HCT116 (cell line): ENCODE data around the gene APOBEC3A. TPM values are rescaled to one million over a fixed set of nuclear protein-coding genes. Genes with fewer than 3 reads are reported as not detected.

Experiments
- ATAC-seq: fragments of 200-7000 bp; cut with Tn5 transposase; 2 replicates; pipeline ENCODE4 v1.9.1; 2020; ENCODE audit warnings: mild to moderate bottlenecking, moderate library complexity
- BruUV-seq: library from RNA; stranded (reverse); fragments of 400-500 nt; replicated peaks from 2 replicates; lab custom pipeline; 2021; lab: Mats Ljungman, UMichigan
- CTCF ChIA-PET: fragments of 300-600 bp; sonication (Branson Sonifier 250); formaldehyde crosslinking; loops from one replicate; lab custom pipeline; 2021; ENCODE audit warnings: antibody characterized with exemption; lab: Charles Lee
- POLR2A ChIA-PET: fragments of 300-600, 350-600 bp; sonication (Branson Sonifier 250); formaldehyde crosslinking; loops from one replicate; lab custom pipeline; 2021; ENCODE audit warnings: antibody characterized with exemption; lab: Charles Lee
- RAD21 ChIA-PET, 2 experiments: fragments of 300-600 bp; sonication (Branson Sonifier 250); formaldehyde crosslinking; loops; one replicate each; lab custom pipeline; 2023; ENCODE audit warnings: low total read pairs in 2 of 2; ENCODE audit not compliant: uncharacterized antibody in 2 of 2, unreplicated experiment in 2 of 2, low non-redundant PET in 1 of 2; lab: Charles Lee
- DNase-seq: peaks from one replicate; pipeline ENCODE4 v3.0.0-alpha.2; 2010; ENCODE audit warnings: low read depth, low spot score
- H2AFZ ChIP-seq: fragments of 200-600 bp; shearing (Covaris generic), sonication (generic); 2 replicates; pipeline ENCODE4 v1.6.1; 2017; ENCODE audit warnings: low read depth, mixed run types, mixed read lengths, antibody characterized with exemption, low read length; ENCODE audit not compliant: poor library complexity, severe bottlenecking
- H3K27ac ChIP-seq: 2 replicates; pipeline ENCODE4 v1.5.1; 2012; ENCODE audit warnings: low read depth, low read length
- H3K27me3 ChIP-seq: fragments of 200-600 bp; sonication (generic); 2 replicates; pipeline ENCODE4 v1.6.1; 2016; ENCODE audit warnings: mixed run types, low read length, mixed read lengths; ENCODE audit not compliant: insufficient read depth
- H3K36me3 ChIP-seq, 2 experiments: fragments of 200-500 bp in 1 of 2; fragments of 200-600 bp in 1 of 2; sonication (Bioruptor generic) in 1 of 2; sonication (generic) in 1 of 2; 2 replicates each; pipeline versions ENCODE4 v1.5.1 to v1.6.1; 2014 to 2016; ENCODE audit warnings: low read length in 2 of 2, inconsistent platforms in 1 of 2, mixed read lengths in 1 of 2, mixed run types in 1 of 2; ENCODE audit not compliant: insufficient read depth in 2 of 2, control insufficient read depth in 1 of 2
- H3K4me1 ChIP-seq, 2 experiments: fragments of 200-600 bp in 1 of 2; sonication (generic) in 1 of 2; 2 replicates each; pipeline versions ENCODE4 v1.5.1 to v1.6.1; 2012 to 2017; ENCODE audit warnings: low read length in 2 of 2, inconsistent platforms in 1 of 2, mild to moderate bottlenecking in 1 of 2, mixed read lengths in 1 of 2, mixed run types in 1 of 2, moderate library complexity in 1 of 2; ENCODE audit not compliant: insufficient read depth in 2 of 2, control insufficient read depth in 1 of 2
- H3K4me2 ChIP-seq: fragments of 200-600 bp; sonication (generic); 2 replicates; pipeline ENCODE4 v1.6.1; 2017; ENCODE audit warnings: mixed run types, low read length, mixed read lengths
- H3K4me3 ChIP-seq, 2 experiments: fragments of 200-600 bp in 1 of 2; sonication (generic) in 1 of 2; replicated peaks in 1 of 2; 2 replicates each; pipeline ENCODE4 v1.5.1; 2011 to 2016; ENCODE audit warnings: low read length in 2 of 2, control low read depth in 1 of 2, low read depth in 1 of 2, mild to moderate bottlenecking in 1 of 2, mixed read lengths in 1 of 2, mixed run types in 1 of 2
- H3K79me2 ChIP-seq: fragments of 200-600 bp; sonication (generic); 2 replicates; pipeline ENCODE4 v1.6.1; 2017; ENCODE audit warnings: mild to moderate bottlenecking, mixed run types, low read length, moderate library complexity, mixed read lengths; ENCODE audit not compliant: insufficient read depth
- H3K9ac ChIP-seq: fragments of 200-600 bp; sonication (generic); 2 replicates; pipeline ENCODE4 v1.6.1; 2016; ENCODE audit warnings: low read length, mixed read lengths
- H3K9me2 ChIP-seq: fragments of 200-600 bp; sonication (generic), shearing (Covaris generic); 2 replicates; pipeline ENCODE4 v1.6.1; 2017; ENCODE audit warnings: mixed run types, mild to moderate bottlenecking, moderate library complexity; ENCODE audit not compliant: insufficient read depth
- H3K9me3 ChIP-seq, 2 experiments: fragments of 200-500 bp in 1 of 2; fragments of 200-600 bp in 1 of 2; sonication (Bioruptor generic) in 1 of 2; sonication (generic) in 1 of 2; 2 replicates each; pipeline ENCODE4 v1.6.1; 2014 to 2017; ENCODE audit warnings: low read length in 2 of 2, mixed read lengths in 2 of 2, inconsistent platforms in 1 of 2, low read depth in 1 of 2, mild to moderate bottlenecking in 1 of 2, mixed run types in 1 of 2, moderate library complexity in 1 of 2; ENCODE audit not compliant: control insufficient read depth in 1 of 2, insufficient read depth in 1 of 2
- H4K20me1 ChIP-seq: fragments of 200-600 bp; sonication (generic), shearing (Covaris generic); 2 replicates; pipeline ENCODE4 v1.6.1; 2017; ENCODE audit warnings: mixed run types, mild to moderate bottlenecking, moderate library complexity; ENCODE audit not compliant: insufficient read depth
- CTCF ChIP-seq, 3 experiments: fragments of 200-600 bp in 1 of 3; sonication (generic) in 1 of 3; IDR thresholded peaks in 2 of 3; conservative IDR thresholded peaks in 1 of 3; 2 replicates each; pipeline ENCODE4 v1.5.1; 2012 to 2017; ENCODE audit warnings: low read depth in 2 of 3, low read length in 2 of 3, antibody characterized with exemption in 1 of 3, borderline replicate concordance in 1 of 3, control low read depth in 1 of 3, mild to moderate bottlenecking in 1 of 3, mixed read lengths in 1 of 3, mixed run types in 1 of 3, moderate library complexity in 1 of 3; ENCODE audit not compliant: insufficient read depth in 1 of 3
- POLR2AphosphoS5 ChIP-seq: IDR thresholded peaks from 2 replicates; pipeline ENCODE4 v1.6.1; 2011; ENCODE audit warnings: mild to moderate bottlenecking, low read depth, low read length, moderate library complexity
- RAD21 ChIP-seq: IDR thresholded peaks from 2 replicates; pipeline ENCODE4 v1.6.1; 2012; ENCODE audit warnings: low read depth, mild to moderate bottlenecking
- SP1 ChIP-seq: IDR thresholded peaks from 2 replicates; pipeline ENCODE4 v1.6.1; 2012; ENCODE audit warnings: low read depth
- YY1 ChIP-seq: IDR thresholded peaks from 2 replicates; pipeline ENCODE4 v1.6.1; 2011; ENCODE audit warnings: low read length, low read depth, moderate library complexity, mild to moderate bottlenecking; ENCODE audit not compliant: insufficient replicate concordance; ENCODE audit errors: extremely low read depth
- ZBTB33 ChIP-seq: IDR thresholded peaks from 2 replicates; pipeline ENCODE4 v1.6.1; 2011; ENCODE audit warnings: mild to moderate bottlenecking, low read length, moderate library complexity; ENCODE audit not compliant: insufficient replicate concordance; ENCODE audit errors: extremely low read depth
- intact Hi-C: fragments of 100-400 bp; cut with micrococcal nuclease; formaldehyde crosslinking; loops from 2 replicates; pipeline ENCODE4 v1.10.0; 2022
- total RNA-seq: library from RNA; stranded (reverse); gene quantifications from one replicate; pipeline ENCODE4 v1.2.1, GENCODE V29; 2021; ENCODE audit not compliant: unreplicated experiment

The APOBEC3A gene
- total RNA-seq, 1 experiment from 2014 or later: not detected

- TF ChIP-seq POLR2AphosphoS5 (no peak), RAD21 (no peak), SP1 (no peak), ZBTB33 (no peak), CTCF (IDR thresholded peaks at IDR 0.05 in 2 of 3, conservative IDR thresholded peaks at IDR 0.05 in 1 of 3; ENCODE audit: borderline replicate concordance in 1 of 3, insufficient read depth in 1 of 3, low read depth in 2 of 3, low read length in 2 of 3) (no peak), YY1 (no peak)
- TF ChIP-seq, all 23 proteins: peak for 0
- ATAC-seq (no peak), DNase-seq (no peak)
- H3K9me2 ChIP-seq: no peaks in the 10 kb centered on the region
- H3K4me1 ChIP-seq: peaks cover under 1% of the 10 kb centered on the region in 2 experiments; a peak in 2 of 4 replicates
- H3K9me3 ChIP-seq: no peaks in the 10 kb centered on the region
- CTCF ChIA-PET: no interaction called here
- RAD21 ChIA-PET: no interaction called here
- POLR2A ChIA-PET: no interaction called here
- no peaks in the 10 kb centered on the region for H4K20me1 ChIP-seq
- BruUV-seq: no TSS peak
- no peak overlapping the region for H3K4me2 ChIP-seq
- H3K36me3 ChIP-seq: no peaks in the 10 kb centered on the region
- H2AFZ ChIP-seq: no peak overlapping the region
- H3K27me3 ChIP-seq: no peaks in the 10 kb centered on the region
- H3K79me2 ChIP-seq: no peaks in the 10 kb centered on the region
- H3K27ac ChIP-seq: no peak overlapping the region
- intact Hi-C loops: no loop called here
- no peak overlapping the region for H3K4me3 ChIP-seq
- H3K9ac ChIP-seq: no peak overlapping the region
Measured at GRCh38 chr22:38997518-38997917, 40.1 kb downstream of the APOBEC3A start.
